ENCODE results near the gene MTX2. TPM values are rescaled to one million over a fixed set of nuclear protein-coding genes. Genes with fewer than 3 reads are reported as not detected.

Gene MTX2
- total and polyA plus RNA-seq, 9 of the 15 experiments (the other 6 are each of a cell fraction or from before 2014, with no cell fraction given): 38.1 to 170 (median 88.0) TPM

DNA sequence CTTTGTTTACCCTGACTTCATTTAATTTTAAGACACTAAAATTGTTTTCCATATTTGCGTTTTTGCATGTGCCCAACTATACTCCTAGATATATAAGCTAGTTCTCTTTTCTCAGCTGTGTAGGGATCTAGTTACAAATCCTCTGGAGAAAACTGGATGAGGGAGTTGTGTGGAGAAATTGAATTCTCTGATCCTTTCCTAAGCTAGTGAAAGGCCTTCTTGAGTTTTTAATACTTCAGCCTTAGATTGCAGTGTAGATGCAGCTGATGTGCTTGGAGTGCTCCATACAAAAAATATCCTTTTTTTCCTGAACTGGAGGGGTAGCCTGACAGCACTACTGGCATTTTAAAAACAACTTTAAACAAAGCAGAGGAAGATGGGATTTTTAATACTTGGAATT is 8.6 kb upstream of the MTX2 start:
- Histone ChIP-seq H3K9me3 (replicated peaks; ENCODE audit: control insufficient read depth, insufficient read depth, low read depth, low read length) (no peaks in the 10 kb centered on the region), H3K27ac (ENCODE audit: extremely low read depth, low read depth, low read length) (no peak overlapping the region), H3K9ac (ENCODE audit: insufficient read depth in 1 of 2, low read depth in 2 of 2, low read length in 2 of 2) (no peak overlapping the region), H3K36me3 (ENCODE audit: control insufficient read depth, insufficient read depth, low read length) (no peaks in the 10 kb centered on the region), H3K4me3 (no peak overlapping the region), H4K20me1 (replicated peaks; ENCODE audit: control insufficient read depth, insufficient read depth, low read length) (no peaks in the 10 kb centered on the region), H3K4me1 (replicated peaks in 1 of 2; ENCODE audit: control insufficient read depth in 2 of 2, insufficient read depth in 2 of 2, low read length in 2 of 2) (no peaks in the 10 kb centered on the region; a peak in 1 of 5 replicates), H2AFZ (ENCODE audit: low read depth, low read length) (no peak overlapping the region), H3K4me2 (ENCODE audit: insufficient read depth, low read length) (no peak overlapping the region), H3K27me3 (ENCODE audit: control insufficient read depth in 2 of 2, insufficient read depth in 2 of 2, low read length in 2 of 2) (peaks cover 0 to 8% of the 10 kb centered on the region in 2 experiments), H3K79me2 (ENCODE audit: control insufficient read depth, insufficient read depth, low read length) (no peaks in the 10 kb centered on the region), H3K9me1 (ENCODE audit: control insufficient read depth, insufficient read depth, low read length) (no peaks in the 10 kb centered on the region)
- BruUV-seq (replicated peaks): no TSS peak
- 0% methylated on average over 1 of the region's 1 CpG for WGBS (ENCODE audit: insufficient coverage, low coverage, missing lambda C conversion rate)
- ATAC-seq (no peak), FAIRE-seq (no peak), DNase-seq (ENCODE audit: extremely low read depth in 1 of 4, low spot score in 3 of 4) (no peak)
- no peak for TF ChIP-seq ZNF644 (tag; IDR thresholded peaks at IDR 0.05; ENCODE audit: low read depth)
- no peak for TF ChIP-seq BACH1 (tag; IDR thresholded peaks at IDR 0.05)
- TF ChIP-seq ZNF134 (CRISPR knock-in tag; conservative IDR thresholded peaks at IDR 0.05): no peak
- TF ChIP-seq ATF6 (CRISPR knock-in tag; IDR thresholded peaks at IDR 0.05): no peak
- no peak for TF ChIP-seq ETV1 (tag; conservative IDR thresholded peaks at IDR 0.05; ENCODE audit: low read depth)
- no peak for TF ChIP-seq SREBF1 (IDR thresholded peaks at IDR 0.05; ENCODE audit: borderline replicate concordance, low read depth, low read length)
- no peak for TF ChIP-seq FOXJ3 (CRISPR knock-in tag; IDR thresholded peaks at IDR 0.05)
- no peak for TF ChIP-seq MCM5 (IDR thresholded peaks at IDR 0.05; ENCODE audit: low read depth)
- TF ChIP-seq, protein P1, sequence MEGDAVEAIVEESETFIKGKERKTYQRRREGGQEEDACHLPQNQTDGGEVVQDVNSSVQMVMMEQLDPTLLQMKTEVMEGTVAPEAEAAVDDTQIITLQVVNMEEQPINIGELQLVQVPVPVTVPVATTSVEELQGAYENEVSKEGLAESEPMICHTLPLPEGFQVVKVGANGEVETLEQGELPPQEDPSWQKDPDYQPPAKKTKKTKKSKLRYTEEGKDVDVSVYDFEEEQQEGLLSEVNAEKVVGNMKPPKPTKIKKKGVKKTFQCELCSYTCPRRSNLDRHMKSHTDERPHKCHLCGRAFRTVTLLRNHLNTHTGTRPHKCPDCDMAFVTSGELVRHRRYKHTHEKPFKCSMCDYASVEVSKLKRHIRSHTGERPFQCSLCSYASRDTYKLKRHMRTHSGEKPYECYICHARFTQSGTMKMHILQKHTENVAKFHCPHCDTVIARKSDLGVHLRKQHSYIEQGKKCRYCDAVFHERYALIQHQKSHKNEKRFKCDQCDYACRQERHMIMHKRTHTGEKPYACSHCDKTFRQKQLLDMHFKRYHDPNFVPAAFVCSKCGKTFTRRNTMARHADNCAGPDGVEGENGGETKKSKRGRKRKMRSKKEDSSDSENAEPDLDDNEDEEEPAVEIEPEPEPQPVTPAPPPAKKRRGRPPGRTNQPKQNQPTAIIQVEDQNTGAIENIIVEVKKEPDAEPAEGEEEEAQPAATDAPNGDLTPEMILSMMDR (IDR thresholded peaks at IDR 0.05 in 2 of 3, conservative IDR thresholded peaks at IDR 0.05 in 1 of 3; ENCODE audit: insufficient read depth in 2 of 3, low read depth in 1 of 3, low read length in 3 of 3): no peak
- no peak for TF ChIP-seq POLR2AphosphoS2 (IDR thresholded peaks at IDR 0.05; ENCODE audit: low read length)
- TF ChIP-seq, protein P2, sequence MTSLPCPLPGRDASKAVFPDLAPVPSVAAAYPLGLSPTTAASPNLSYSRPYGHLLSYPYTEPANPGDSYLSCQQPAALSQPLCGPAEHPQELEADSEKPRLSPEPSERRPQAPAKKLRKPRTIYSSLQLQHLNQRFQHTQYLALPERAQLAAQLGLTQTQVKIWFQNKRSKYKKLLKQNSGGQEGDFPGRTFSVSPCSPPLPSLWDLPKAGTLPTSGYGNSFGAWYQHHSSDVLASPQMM (CRISPR knock-in tag; IDR thresholded peaks at IDR 0.05): no peak
- no peak for TF ChIP-seq ZNF3 (CRISPR knock-in tag; IDR thresholded peaks at IDR 0.05)
- no peak for TF ChIP-seq ZNF561 (CRISPR knock-in tag; conservative IDR thresholded peaks at IDR 0.05)
- TF ChIP-seq ZNF586 (CRISPR knock-in tag; conservative IDR thresholded peaks at IDR 0.05): no peak
- no peak for TF ChIP-seq SRSF9 (IDR thresholded peaks at IDR 0.05; ENCODE audit: borderline replicate concordance, low read depth, low read length)
- POLR2A ChIA-PET: interaction anchor here (1.4 kb wide), 1 partner anchor 9 kb away, joined by 7 read pairs; the partner anchor contains the start of gene MTX2
- CTCF ChIA-PET (ENCODE audit: low intra/inter-chr PET ratio): no interaction called here
- in situ Hi-C loops (cut with MboI): no loop called here
- intact Hi-C loops (cut with micrococcal nuclease): no loop called here

All from K562 (cell line).